Keratinocyte (primary cell): Measurements from ENCODE around the gene CDK10. TPM values are rescaled to one million over a fixed set of nuclear protein-coding genes. Genes with fewer than 3 reads are reported as not detected.

Source experiments
- DNase-seq: peaks from one replicate; pipeline ENCODE4 v3.0.0-alpha.2; 2011; ENCODE audit warnings: low read depth, missing footprints, low spot score
- FAIRE-seq: peaks from 2 replicates; lab custom pipeline; 2011; peaks lifted over from hg19 to GRCh38; lab: Jason Lieb, UNC
- H2AFZ ChIP-seq: 2 replicates; pipeline ENCODE4 v1.6.0; 2012; ENCODE audit warnings: low read length, control low read depth, inconsistent platforms; ENCODE audit not compliant: control insufficient read depth
- H3K27ac ChIP-seq: 2 replicates; pipeline ENCODE4 v1.5.1; 2011; ENCODE audit warnings: low read length; ENCODE audit not compliant: control insufficient read depth, insufficient read depth
- H3K27me3 ChIP-seq: 3 replicates; pipeline ENCODE4 v1.6.0; 2011; ENCODE audit warnings: low read length; ENCODE audit not compliant: control insufficient read depth, insufficient read depth; ENCODE audit errors: extremely low read depth
- H3K36me3 ChIP-seq, 2 experiments: 2 replicates in 1 of 2; 3 replicates in 1 of 2; pipeline ENCODE4 v1.5.1; 2011; ENCODE audit warnings: low read length in 2 of 2, mild to moderate bottlenecking in 1 of 2; ENCODE audit not compliant: control insufficient read depth in 2 of 2, insufficient read depth in 2 of 2; ENCODE audit errors: extremely low read depth in 1 of 2
- H3K4me1 ChIP-seq: 3 replicates; pipeline ENCODE4 v1.5.1; 2011; ENCODE audit warnings: low read length; ENCODE audit not compliant: control insufficient read depth, insufficient read depth; ENCODE audit errors: extremely low read depth
- H3K4me2 ChIP-seq: 3 replicates; pipeline ENCODE4 v1.6.0; 2011; ENCODE audit warnings: low read depth, low read length; ENCODE audit not compliant: control insufficient read depth, insufficient read depth; ENCODE audit errors: extremely low read depth
- H3K4me3 ChIP-seq, 3 experiments: fragments of 200-600 bp in 1 of 3; sonication (generic) in 1 of 3; 2 replicates in 2 of 3; 3 replicates in 1 of 3; pipeline ENCODE4 v1.5.1; 2011 to 2016; ENCODE audit warnings: low read length in 3 of 3, mild to moderate bottlenecking in 3 of 3, control low read depth in 2 of 3, inconsistent platforms in 1 of 3, low read depth in 1 of 3, mixed read lengths in 1 of 3, mixed run types in 1 of 3, moderate library complexity in 1 of 3; ENCODE audit not compliant: control insufficient read depth in 2 of 3, insufficient read depth in 2 of 3; ENCODE audit errors: extremely low read depth in 1 of 3
- H3K79me2 ChIP-seq: 2 replicates; pipeline ENCODE4 v1.6.0; 2012; ENCODE audit warnings: low read length; ENCODE audit not compliant: control insufficient read depth, insufficient read depth
- H3K9ac ChIP-seq: 3 replicates; pipeline ENCODE4 v1.6.0; 2011; ENCODE audit warnings: low read length; ENCODE audit not compliant: control insufficient read depth, insufficient read depth; ENCODE audit errors: extremely low read depth
- H3K9me1 ChIP-seq: 3 replicates; pipeline ENCODE4 v1.6.0; 2011; ENCODE audit warnings: low read length; ENCODE audit not compliant: control insufficient read depth, insufficient read depth; ENCODE audit errors: extremely low read depth
- H3K9me3 ChIP-seq: 2 replicates; pipeline ENCODE4 v1.5.1; 2012; ENCODE audit warnings: low read depth, low read length; ENCODE audit not compliant: control insufficient read depth
- H4K20me1 ChIP-seq: 3 replicates; pipeline ENCODE4 v1.6.0; 2011; ENCODE audit warnings: low read length; ENCODE audit not compliant: control insufficient read depth, insufficient read depth; ENCODE audit errors: extremely low read depth
- CTCF ChIP-seq, 3 experiments: IDR thresholded peaks in 1 of 3; conservative IDR thresholded peaks in 1 of 3; optimal IDR thresholded peaks in 1 of 3; 2 replicates in 2 of 3; 3 replicates in 1 of 3; pipeline versions ENCODE3 to v1.5.1; 2011; ENCODE audit warnings: low read length in 3 of 3, mild to moderate bottlenecking in 3 of 3, moderate library complexity in 2 of 3, control low read depth in 1 of 3, inconsistent platforms in 1 of 3; ENCODE audit not compliant: insufficient read depth in 2 of 3; ENCODE audit errors: extremely low read depth in 1 of 3
- EZH2 ChIP-seq: IDR thresholded peaks from one replicate; pipeline ENCODE4 v1.6.1; 2012; ENCODE audit warnings: inconsistent platforms, mild to moderate bottlenecking, low read length, moderate library complexity
- dilution Hi-C: fragments of 300-500 bp; cut with MboI; formaldehyde crosslinking; loops from one replicate; pipeline ENCODE4 v1.7.0; 2020; ENCODE audit warnings: low sequenced_read_pairs; ENCODE audit not compliant: extremely low pct_ligation_motif_present
- polyA plus RNA-seq, 5 experiments: library from polyadenylated mRNA; depleted of rRNA in 3 of 5; stranded (reverse) in 3 of 5; stranded (forward) in 1 of 5; unstranded in 1 of 5; fragments of >200 nt; gene quantifications; 1 replicate in 1 of 5; 2 replicates in 3 of 5; 3 replicates in 1 of 5; pipeline versions ENCODE4 v1.2.1 to v1.2.3, GENCODE V29; 2011 to 2012; ENCODE audit warnings: missing spikeins in 2 of 5, low read depth in 1 of 5, low replicate concordance in 1 of 5

The CDK10 gene
- polyA plus RNA-seq, 1 donor (not counting 4 experiments of a cell fraction or from before 2014, with no cell fraction given): 30.6 TPM

GRCh38 chr16:89672177-89672941, 14.1 kb upstream of the CDK10 start:
- H3K27ac ChIP-seq: no peak overlapping the region
- no peak overlapping the region for H3K4me3 ChIP-seq
- no peak overlapping the region for H3K4me2 ChIP-seq
- peaks cover 6% of the 10 kb centered on the region for H3K4me1 ChIP-seq
- no peaks in the 10 kb centered on the region for H3K36me3 ChIP-seq
- no peak for FAIRE-seq
- no peak for TF ChIP-seq EZH2
- no peak for TF ChIP-seq CTCF (optimal IDR thresholded peaks at IDR 0.05 in 1 of 3, IDR thresholded peaks at IDR 0.05 in 1 of 3, conservative IDR thresholded peaks at IDR 0.05 in 1 of 3; ENCODE audit: extremely low read depth in 1 of 3, insufficient read depth in 2 of 3, low read length in 3 of 3)
- H3K9me3 ChIP-seq: no peaks in the 10 kb centered on the region
- DNase-seq: no peak
- H3K27me3 ChIP-seq: no peaks in the 10 kb centered on the region
- H3K9ac ChIP-seq: no peak overlapping the region
- dilution Hi-C loops: no loop called here
- no peaks in the 10 kb centered on the region for H3K9me1 ChIP-seq
- no peak overlapping the region for H2AFZ ChIP-seq
- H3K79me2 ChIP-seq: no peaks in the 10 kb centered on the region
- H4K20me1 ChIP-seq: no peaks in the 10 kb centered on the region

- Histone ChIP-seq H3K27ac (no peak overlapping the region), H3K9ac (no peak overlapping the region), H4K20me1 (no peaks in the 10 kb centered on the region), H3K4me1 (no peaks in the 10 kb centered on the region), H3K79me2 (no peaks in the 10 kb centered on the region), H3K36me3 (peaks cover 0 to 3% of the 10 kb centered on the region in 2 experiments), H2AFZ (no peak overlapping the region), H3K9me1 (no peaks in the 10 kb centered on the region), H3K4me2 (no peak overlapping the region), H3K9me3 (no peaks in the 10 kb centered on the region), H3K4me3 (no peak overlapping the region), H3K27me3 (no peaks in the 10 kb centered on the region)
- no peak for FAIRE-seq
- TF ChIP-seq CTCF (optimal IDR thresholded peaks at IDR 0.05 in 1 of 3, IDR thresholded peaks at IDR 0.05 in 1 of 3, conservative IDR thresholded peaks at IDR 0.05 in 1 of 3; ENCODE audit: extremely low read depth in 1 of 3, insufficient read depth in 2 of 3, low read length in 3 of 3) (no peak), EZH2 (no peak)
- DNase-seq: no peak
- dilution Hi-C loops: no loop called here
Measured at GRCh38 chr16:89678258-89678657, 8.2 kb upstream of the CDK10 start.
